GM19043 (cell line): ENCODE measurements around the gene DPYSL3.
"Not testable (repeated sequence)": the region's sequence is repeated elsewhere in the genome, so short reads cannot be mapped to it uniquely, and the experiment has no call there.

Source experiments
- ATAC-seq: cut with Tn5 transposase; IDR thresholded peaks from one replicate; pipeline ENCODE4 v1.9.1; 2021; ENCODE audit warnings: low read depth; ENCODE audit not compliant: unreplicated experiment

Gene DPYSL3

GRCh38 chr5:147381555-147381954 lies 128.3 kb downstream of the DPYSL3 start:
- ATAC-seq: no peak

- no peak for ATAC-seq
Observed at GRCh38 chr5:147377682-147378081, 132.2 kb downstream of the DPYSL3 start.

- ATAC-seq: no peak
Observed at GRCh38 chr5:147375151-147375550, 134.7 kb downstream of the DPYSL3 start.

- no peak for ATAC-seq
Observed at GRCh38 chr5:147373328-147373727, 136.5 kb downstream of the DPYSL3 start.

GRCh38 chr5:147372191-147372590 lies 137.7 kb downstream of the DPYSL3 start:
- ATAC-seq: no peak

GRCh38 chr5:147371290-147371689 lies 138.6 kb downstream of the DPYSL3 start:
- no peak for ATAC-seq

- ATAC-seq: no peak
Observed at GRCh38 chr5:147369742-147370374, 140.0 kb downstream of the DPYSL3 start.

GRCh38 chr5:147367381-147367780 lies 142.5 kb downstream of the DPYSL3 start:
- not testable (repeated sequence) for ATAC-seq

GRCh38 chr5:147361441-147362175 lies 148.3 kb downstream of the DPYSL3 start:
- ATAC-seq: no peak

- ATAC-seq: no peak
Observed at GRCh38 chr5:147360816-147361215, 149.1 kb downstream of the DPYSL3 start.

GRCh38 chr5:147359581-147359980 lies 150.3 kb downstream of the DPYSL3 start:
- no peak for ATAC-seq

GRCh38 chr5:147359101-147359500 lies 150.8 kb downstream of the DPYSL3 start:
- no peak for ATAC-seq

GRCh38 chr5:147349241-147349640 lies 160.6 kb downstream of the DPYSL3 start:
- ATAC-seq: no peak

- ATAC-seq: no peak
Observed at GRCh38 chr5:147348451-147348850, 161.4 kb downstream of the DPYSL3 start.

GRCh38 chr5:147348046-147348445 lies 161.8 kb downstream of the DPYSL3 start:
- no peak for ATAC-seq

- no peak for ATAC-seq
Observed at GRCh38 chr5:147346006-147346561, 163.8 kb downstream of the DPYSL3 start.

GRCh38 chr5:147344861-147345260 lies 165.0 kb downstream of the DPYSL3 start:
- no peak for ATAC-seq

- no peak for ATAC-seq
Observed at GRCh38 chr5:147341345-147341744, 168.5 kb downstream of the DPYSL3 start.

- no peak for ATAC-seq
Observed at GRCh38 chr5:147340941-147341340, 168.9 kb downstream of the DPYSL3 start.
